Duodenal mucosa (tissue), 2 donors: ENCODE results near the gene CADPS2.

Experiments
- H3K27ac ChIP-seq: one replicate; pipeline ENCODE4 v1.7.0; 2013; ENCODE audit warnings: low read depth, low read length
- H3K27me3 ChIP-seq, 2 donors: one replicate each; pipeline ENCODE4 v1.7.0; 2013; ENCODE audit warnings: low read length in 2 of 2, control low read depth in 1 of 2; ENCODE audit not compliant: insufficient read depth in 2 of 2, control insufficient read depth in 1 of 2
- H3K36me3 ChIP-seq, 2 donors: one replicate each; pipeline ENCODE4 v1.7.0; 2013; ENCODE audit warnings: low read length in 2 of 2, control low read depth in 1 of 2; ENCODE audit not compliant: insufficient read depth in 2 of 2, control insufficient read depth in 1 of 2
- H3K4me1 ChIP-seq, 2 donors: one replicate each; pipeline ENCODE4 v1.7.0; 2013; ENCODE audit warnings: low read length in 2 of 2, control low read depth in 1 of 2; ENCODE audit not compliant: insufficient read depth in 2 of 2, control insufficient read depth in 1 of 2
- H3K4me3 ChIP-seq, 2 donors: one replicate each; pipeline ENCODE4 v1.7.0; 2013; ENCODE audit warnings: low read length in 2 of 2, low read depth in 1 of 2
- H3K9ac ChIP-seq, 2 donors: one replicate each; pipeline ENCODE4 v1.7.0; 2013; ENCODE audit warnings: low read length in 2 of 2, low read depth in 1 of 2
- H3K9me3 ChIP-seq, 2 donors: one replicate each; pipeline ENCODE4 v1.7.0; 2013; ENCODE audit warnings: low read length in 2 of 2, control low read depth in 1 of 2; ENCODE audit not compliant: control insufficient read depth in 1 of 2

Gene CADPS2

GRCh38 chr7:122727354-122727753, 158.9 kb downstream of the CADPS2 start:
- Histone ChIP-seq H3K4me3 (no peak overlapping the region), H3K27ac (no peak overlapping the region), H3K9me3 (no peaks in the 10 kb centered on the region), H3K9ac (no peak overlapping the region), H3K27me3 (no peaks in the 10 kb centered on the region), H3K4me1 (no peaks in the 10 kb centered on the region), H3K36me3 (no peaks in the 10 kb centered on the region)

DNA sequence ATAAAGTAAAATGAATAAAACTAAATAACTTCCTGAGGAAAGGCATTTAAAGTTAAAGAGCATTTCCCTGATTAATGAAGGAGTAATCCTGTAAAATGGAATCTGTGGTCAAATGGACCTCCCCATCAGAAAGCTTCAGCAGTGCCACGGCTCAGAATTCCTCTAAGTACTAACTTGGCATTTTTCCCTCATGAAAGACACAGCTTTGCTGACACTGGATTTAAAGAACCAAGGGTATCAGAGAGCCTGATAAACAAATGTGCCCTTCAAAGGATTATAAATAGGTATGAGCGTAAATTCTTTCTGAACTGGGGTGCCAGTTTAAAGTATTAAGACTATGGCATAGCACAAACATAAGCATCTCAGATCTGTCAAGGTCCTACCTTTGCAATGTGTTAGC, 159.4 kb downstream of the CADPS2 start:
- H3K4me1 ChIP-seq: no peaks in the 10 kb centered on the region
- no peak overlapping the region for H3K27ac ChIP-seq
- no peaks in the 10 kb centered on the region for H3K36me3 ChIP-seq
- no peaks in the 10 kb centered on the region for H3K9me3 ChIP-seq
- no peaks in the 10 kb centered on the region for H3K27me3 ChIP-seq
- H3K9ac ChIP-seq: no peak overlapping the region
- H3K4me3 ChIP-seq: no peak overlapping the region

DNA sequence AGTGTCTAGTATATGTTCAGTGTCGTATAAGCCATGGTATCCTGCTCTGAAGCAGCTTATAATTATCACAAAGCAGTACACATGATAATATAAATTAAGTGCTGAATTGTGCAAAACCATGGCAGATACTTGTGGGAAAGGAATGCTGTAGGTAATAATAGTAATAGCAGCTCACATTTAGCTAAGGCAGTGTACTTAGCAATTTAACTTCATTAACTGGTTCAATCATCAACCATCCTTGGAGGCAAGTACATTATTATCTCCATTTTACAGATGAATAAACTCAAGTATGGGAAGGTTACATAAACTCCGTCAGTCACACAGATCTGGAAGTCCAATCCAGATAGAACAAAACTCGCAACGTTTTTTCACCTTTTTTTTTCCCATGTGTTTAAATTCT, 161.9 kb downstream of the CADPS2 start:
- no peaks in the 10 kb centered on the region for H3K36me3 ChIP-seq
- no peak overlapping the region for H3K9ac ChIP-seq
- H3K9me3 ChIP-seq: no peaks in the 10 kb centered on the region
- H3K27me3 ChIP-seq: no peaks in the 10 kb centered on the region
- H3K4me1 ChIP-seq: no peaks in the 10 kb centered on the region
- H3K27ac ChIP-seq: no peak overlapping the region
- H3K4me3 ChIP-seq: no peak overlapping the region

- no peaks in the 10 kb centered on the region for H3K27me3 ChIP-seq
- no peaks in the 10 kb centered on the region for H3K9me3 ChIP-seq
- no peak overlapping the region for H3K27ac ChIP-seq
- no peak overlapping the region for H3K4me3 ChIP-seq
- no peaks in the 10 kb centered on the region for H3K4me1 ChIP-seq
- no peaks in the 10 kb centered on the region for H3K36me3 ChIP-seq
- no peak overlapping the region for H3K9ac ChIP-seq
These were observed 167.2 kb downstream of the CADPS2 start for GRCh38 chr7:122719010-122719578.

DNA sequence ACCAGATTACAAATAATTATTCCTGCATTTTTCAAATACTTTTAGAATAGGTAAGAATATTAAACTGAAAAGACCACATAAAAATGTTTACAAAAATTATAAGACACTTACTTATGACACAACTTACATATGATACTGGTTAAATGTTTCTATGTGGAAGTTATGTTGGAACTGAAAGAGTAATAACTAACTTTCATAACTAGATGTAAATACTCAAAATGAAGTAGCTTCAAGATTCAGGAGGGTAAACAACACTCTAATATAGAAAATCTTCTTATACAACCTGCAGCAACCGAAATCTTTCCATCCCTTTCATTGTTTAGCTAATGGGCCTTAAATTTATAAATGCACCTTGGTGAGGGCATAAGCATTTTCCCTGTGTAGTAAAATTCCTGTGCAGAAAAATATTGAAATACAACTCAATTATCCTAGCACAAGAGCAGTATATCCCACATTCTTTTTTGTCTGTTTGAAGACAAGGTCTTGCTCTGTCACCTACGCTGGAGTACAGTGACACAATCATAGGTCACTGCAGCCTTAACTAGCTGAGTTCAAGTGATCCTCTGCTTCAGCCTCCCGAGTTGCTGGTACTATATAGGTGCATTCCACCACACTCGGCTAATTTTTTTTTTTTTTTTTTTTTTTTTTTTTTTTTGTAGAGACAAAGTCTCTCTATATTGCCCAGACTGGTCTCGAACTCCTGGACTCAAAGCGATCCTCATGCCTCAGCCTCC, 168.7 kb downstream of the CADPS2 start:
- H3K27me3 ChIP-seq: no peaks in the 10 kb centered on the region
- H3K9me3 ChIP-seq: no peaks in the 10 kb centered on the region
- H3K36me3 ChIP-seq: no peaks in the 10 kb centered on the region
- no peak overlapping the region for H3K9ac ChIP-seq
- no peak overlapping the region for H3K4me3 ChIP-seq
- H3K27ac ChIP-seq: no peak overlapping the region
- no peaks in the 10 kb centered on the region for H3K4me1 ChIP-seq

DNA sequence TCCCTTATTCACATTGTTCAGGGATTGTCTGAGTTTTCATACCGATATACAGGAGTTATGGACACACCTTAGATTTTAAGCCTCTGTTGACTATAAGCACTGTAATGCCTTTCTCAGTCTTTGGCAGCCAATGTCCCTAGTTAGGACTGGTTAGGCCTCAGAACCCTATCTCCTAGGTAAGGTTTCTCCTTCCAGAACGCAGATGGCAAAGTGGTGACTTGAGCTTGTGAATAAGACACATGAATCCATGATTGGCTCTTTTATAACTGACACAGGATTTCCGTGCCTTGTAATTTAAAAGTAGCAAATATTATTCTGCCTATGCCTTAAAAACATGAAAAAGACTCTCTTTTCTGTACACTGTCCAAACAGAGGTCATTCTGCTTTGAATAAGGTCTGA, 171.1 kb downstream of the CADPS2 start:
- Histone ChIP-seq H3K9ac (no peak overlapping the region), H3K27me3 (no peaks in the 10 kb centered on the region), H3K9me3 (no peaks in the 10 kb centered on the region), H3K36me3 (no peaks in the 10 kb centered on the region), H3K27ac (no peak overlapping the region), H3K4me3 (no peak overlapping the region), H3K4me1 (no peaks in the 10 kb centered on the region)

DNA sequence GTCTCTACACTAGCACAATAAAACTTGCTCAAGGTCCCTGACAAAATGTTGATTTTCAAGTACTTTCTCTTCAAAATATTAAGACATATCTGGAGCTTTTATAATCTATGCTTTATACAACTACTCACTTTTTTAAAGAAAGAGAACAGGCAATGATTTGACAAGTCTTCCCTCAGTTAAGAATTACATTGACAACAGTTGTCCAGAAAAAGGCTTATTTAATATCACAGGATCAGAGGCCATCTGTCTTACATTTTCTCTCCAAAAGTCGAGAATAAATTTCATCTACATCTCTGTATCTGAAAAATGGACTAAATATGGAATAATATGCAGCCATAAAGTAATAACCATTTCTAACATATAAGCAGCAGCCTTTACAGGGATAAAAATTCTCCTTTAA, 175.3 kb downstream of the CADPS2 start:
- Histone ChIP-seq H3K36me3 (no peaks in the 10 kb centered on the region), H3K9ac (no peak overlapping the region), H3K4me1 (no peaks in the 10 kb centered on the region), H3K4me3 (no peak overlapping the region), H3K9me3 (no peaks in the 10 kb centered on the region), H3K27ac (no peak overlapping the region), H3K27me3 (no peaks in the 10 kb centered on the region)

DNA sequence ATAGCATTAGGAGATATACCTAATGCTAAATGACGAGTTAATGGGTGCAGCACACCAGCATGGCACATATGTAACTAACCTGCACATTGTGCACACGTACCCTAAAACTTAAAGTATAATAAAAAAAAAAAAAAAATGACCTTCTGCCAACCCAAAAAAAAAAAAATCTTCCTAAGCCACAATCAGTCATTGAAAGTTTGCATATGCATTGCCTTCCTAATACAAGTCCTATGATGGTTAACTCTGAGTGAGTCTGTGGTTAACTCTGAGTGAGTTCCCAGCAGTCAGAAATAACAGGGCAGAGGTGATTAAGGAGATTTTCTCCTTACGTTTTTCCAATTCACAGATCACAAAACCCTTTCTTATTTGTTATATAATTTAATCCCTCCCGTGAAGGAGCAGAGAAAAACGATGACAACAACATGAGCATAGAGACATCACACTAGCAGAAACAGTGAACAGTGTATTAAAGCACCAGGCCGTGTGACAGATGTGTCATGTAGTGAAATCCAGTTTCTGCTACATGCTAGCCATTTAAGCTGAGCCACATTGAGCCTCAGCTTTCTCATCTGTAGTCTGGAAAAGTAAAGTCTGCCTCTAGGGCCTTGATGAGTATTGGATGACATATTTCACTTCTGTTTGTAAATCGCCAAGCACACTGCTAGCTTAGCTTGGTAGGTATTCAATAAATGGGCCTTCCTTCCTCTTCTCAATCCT, 176.2 kb downstream of the CADPS2 start:
- Histone ChIP-seq H3K27me3 (no peaks in the 10 kb centered on the region), H3K9me3 (no peaks in the 10 kb centered on the region), H3K9ac (no peak overlapping the region), H3K4me3 (no peak overlapping the region), H3K27ac (no peak overlapping the region), H3K36me3 (no peaks in the 10 kb centered on the region), H3K4me1 (no peaks in the 10 kb centered on the region)

DNA sequence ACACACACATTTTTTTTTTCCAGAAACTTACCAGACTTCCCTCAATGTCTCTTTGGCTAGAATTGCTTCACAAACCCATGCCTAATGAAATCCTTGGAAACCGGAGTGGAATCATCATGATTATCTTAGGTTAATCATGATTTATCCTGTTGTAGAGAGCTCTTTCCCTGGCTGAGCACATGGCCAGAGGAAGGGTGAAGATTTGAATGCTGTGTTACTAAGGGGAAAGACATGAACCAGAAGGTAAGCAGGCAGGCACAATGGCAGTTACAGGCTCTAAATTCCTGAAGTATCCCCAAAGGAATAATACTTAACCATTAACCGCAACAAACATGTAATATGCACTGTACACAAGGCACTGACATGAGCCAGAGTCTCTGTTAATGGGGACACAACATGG, 179.4 kb downstream of the CADPS2 start:
- no peaks in the 10 kb centered on the region for H3K4me1 ChIP-seq
- H3K27me3 ChIP-seq: no peaks in the 10 kb centered on the region
- no peaks in the 10 kb centered on the region for H3K36me3 ChIP-seq
- H3K27ac ChIP-seq: no peak overlapping the region
- H3K4me3 ChIP-seq: no peak overlapping the region
- no peak overlapping the region for H3K9ac ChIP-seq
- no peaks in the 10 kb centered on the region for H3K9me3 ChIP-seq

- Histone ChIP-seq H3K4me1 (no peaks in the 10 kb centered on the region), H3K36me3 (no peaks in the 10 kb centered on the region), H3K27ac (no peak within 1 kb of the TSS), H3K27me3 (no peaks in the 10 kb centered on the region), H3K9ac (no peak within 1 kb of the TSS), H3K4me3 (no peak within 1 kb of the TSS), H3K9me3 (no peaks in the 10 kb centered on the region)
These were observed 183.3 kb downstream of the CADPS2 start, which contains the start of gene RNF148 for GRCh38 chr7:122702872-122703510. Gene RNF148, minus strand, starts transcription at chr7:122702922. Its CDS starts 172 bp downstream, at chr7:122702750.
